Activated CD4-positive, alpha-beta T cell treated with anti-CD3 and anti-CD28 coated beads for 36 hours (primary cell): ENCODE results near the gene MRPL21. TPM values are rescaled to one million over a fixed set of nuclear protein-coding genes. Genes with fewer than 3 reads are reported as not detected.

Experiments
- ATAC-seq: fragments of 200-7000 bp; cut with Tn5 transposase; one replicate; pipeline ENCODE4 v1.10.0; 2021; ENCODE audit warnings: mild to moderate bottlenecking, moderate library complexity
- CTCF ChIA-PET: fragments of 350-600 bp; sonication (Branson Sonifier 250); formaldehyde crosslinking; loops from one replicate; lab custom pipeline; 2021; ENCODE audit warnings: antibody characterized with exemption; lab: Charles Lee
- POLR2A ChIA-PET: fragments of 350-600 bp; sonication (Branson Sonifier 250); formaldehyde crosslinking; loops from one replicate; lab custom pipeline; 2021; ENCODE audit warnings: antibody characterized with exemption, inconsistent platforms; lab: Charles Lee
- DNase-seq: peaks from one replicate; pipeline ENCODE4 v3.0.0-alpha.2; 2020
- H3K27ac Mint-ChIP-seq: one replicate; pipeline ENCODE4 v1.8.0; 2021; ENCODE audit warnings: mixed read lengths
- H3K27me3 Mint-ChIP-seq: one replicate; pipeline ENCODE4 v1.8.0; 2021; ENCODE audit warnings: mixed read lengths
- H3K36me3 Mint-ChIP-seq: one replicate; pipeline ENCODE4 v1.8.0; 2021; ENCODE audit warnings: low read depth, mixed read lengths
- H3K4me1 Mint-ChIP-seq: one replicate; pipeline ENCODE4 v1.8.0; 2021; ENCODE audit warnings: mixed read lengths
- H3K4me3 Mint-ChIP-seq: one replicate; pipeline ENCODE4 v1.8.0; 2021; ENCODE audit warnings: mild to moderate bottlenecking, moderate library complexity, mixed read lengths
- H3K9me3 Mint-ChIP-seq: one replicate; pipeline ENCODE4 v1.8.0; 2021; ENCODE audit warnings: low read depth, mixed read lengths
- intact Hi-C, 2 experiments: fragments of 100-400 bp; cut with DNase I in 1 of 2; cut with micrococcal nuclease in 1 of 2; formaldehyde crosslinking; loops; one replicate each; pipeline versions ENCODE4 v1.14.2 to v1.15.1; 2022 to 2024; cut with DNase I, micrococcal nuclease
- total RNA-seq, 2 experiments: library from RNA; stranded (reverse); gene quantifications; one replicate each; pipeline ENCODE4 v1.2.3, GENCODE V29; 2021

MRPL21 gene
- total RNA-seq: 100 to 1,000 TPM; 100 to 102 TPM

- DNase-seq (peak; percentile 93), ATAC-seq (peak; percentile 94)
- POLR2A ChIA-PET: interaction anchor here (0.6 kb wide), 1 partner anchor 132 kb away, joined by 3 read pairs; no protein-coding TSS in a partner anchor
- H3K4me3 Mint-ChIP-seq: peak within 1 kb of the TSS; percentile 93
- intact Hi-C loops: loop anchor here (1.0 to 10.0 kb wide), 10 partner anchors 59 to 1371 kb away; partner anchors contain the start of genes C11orf24 (in 1 of the 2), KMT5B (in 1 of the 2), LTO1 (in 1 of the 2) and PPFIA1 (in 1 of the 2)
- no peaks in the 10 kb centered on the region for H3K9me3 Mint-ChIP-seq
- CTCF ChIA-PET: interaction anchor here (0.6 to 1.6 kb wide), 4 partner anchors 14 to 539 kb away, joined by 3 to 4 read pairs (median 3); partner anchors contain the start of gene CPT1A
- H3K36me3 Mint-ChIP-seq: peaks cover 30% of the 10 kb centered on the region
- H3K4me1 Mint-ChIP-seq: peaks cover 29% of the 10 kb centered on the region
- H3K27me3 Mint-ChIP-seq: no peaks in the 10 kb centered on the region
- peak within 1 kb of the TSS; percentile 91 for H3K27ac Mint-ChIP-seq
These were observed at the start of gene MRPL21, which contains the start of gene IGHMBP2 for GRCh38 chr11:68903288-68904247. TSS of gene MRPL21 (minus strand) at chr11:68903832. CDS start at chr11:68903810, 22 bp downstream. TSS of gene IGHMBP2 (plus strand) at chr11:68903891. CDS start at chr11:68903953, 62 bp downstream.

- no peak overlapping the region for H3K27ac Mint-ChIP-seq
- DNase-seq (no peak), ATAC-seq (no peak)
- H3K4me3 Mint-ChIP-seq: no peak overlapping the region
- POLR2A ChIA-PET: no interaction called here
- H3K4me1 Mint-ChIP-seq: peaks cover 4% of the 10 kb centered on the region
- CTCF ChIA-PET: interaction anchor here (0.5 kb wide), 1 partner anchor 719 kb away, joined by 4 read pairs; no protein-coding TSS in a partner anchor
- no peaks in the 10 kb centered on the region for H3K9me3 Mint-ChIP-seq
- peaks cover 1% of the 10 kb centered on the region for H3K27me3 Mint-ChIP-seq
- H3K36me3 Mint-ChIP-seq: no peaks in the 10 kb centered on the region
- intact Hi-C loops: no loop called here
These were observed 47.1 kb upstream of the MRPL21 start for GRCh38 chr11:68950762-68951161.

DNA sequence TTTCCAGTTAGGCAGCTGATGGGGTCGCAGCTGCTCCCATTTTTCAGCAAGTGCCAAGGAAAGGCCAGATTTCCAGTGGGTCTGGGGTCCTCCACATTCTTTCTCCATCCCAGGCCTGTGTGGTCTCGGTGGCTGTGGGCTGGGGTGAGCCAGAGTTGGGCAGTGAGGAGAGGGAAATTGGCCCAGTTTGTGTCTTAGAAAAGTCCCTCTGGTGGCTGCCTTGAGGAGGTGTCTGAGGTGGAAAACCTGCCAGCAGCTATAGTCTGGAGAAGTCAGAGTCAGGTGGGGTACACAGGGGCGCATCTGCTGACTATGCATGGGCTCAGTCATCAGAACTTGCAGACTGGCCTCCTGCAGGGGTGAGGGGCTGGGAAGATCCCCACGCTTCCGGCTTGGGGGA is 46.6 kb upstream of the MRPL21 start:
- no peak overlapping the region for H3K4me3 Mint-ChIP-seq

DNA sequence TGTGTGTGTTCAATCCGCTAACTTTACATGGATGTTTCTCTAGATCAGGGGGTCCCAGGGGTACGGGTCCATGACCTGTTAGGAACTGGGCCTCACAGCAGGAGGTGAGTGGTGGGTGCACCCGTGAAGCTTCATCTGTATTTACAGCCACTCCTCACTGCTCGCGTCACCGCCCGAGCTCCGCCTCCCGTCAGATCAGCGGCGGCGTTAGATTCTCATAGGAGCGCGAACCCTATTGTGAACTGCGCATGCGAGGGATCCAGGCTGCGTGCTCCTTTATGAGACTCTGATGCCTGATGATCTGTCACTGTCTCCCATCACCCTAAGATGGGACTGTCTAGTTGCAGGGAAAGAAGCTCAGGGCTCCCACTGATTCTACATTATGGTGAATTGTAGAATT is 45.3 kb upstream of the MRPL21 start:
- H3K36me3 Mint-ChIP-seq: no peaks in the 10 kb centered on the region
- H3K27me3 Mint-ChIP-seq: no peaks in the 10 kb centered on the region
- ATAC-seq (no peak), DNase-seq (no peak)
- POLR2A ChIA-PET: interaction anchor here (0.6 kb wide), 1 partner anchor 72 kb away, joined by 3 read pairs; no protein-coding TSS in a partner anchor
- intact Hi-C loops: no loop called here
- H3K9me3 Mint-ChIP-seq: no peaks in the 10 kb centered on the region
- H3K4me3 Mint-ChIP-seq: no peak overlapping the region
- peaks cover 4% of the 10 kb centered on the region for H3K4me1 Mint-ChIP-seq
- H3K27ac Mint-ChIP-seq: no peak overlapping the region
- CTCF ChIA-PET: interaction anchor here (1.3 kb wide), 1 partner anchor 333 kb away, joined by 3 read pairs; no protein-coding TSS in a partner anchor

More for the DNA sequence above, 46.6 kb upstream of the MRPL21 start:
- CTCF ChIA-PET: interaction anchor here (0.7 to 1.3 kb wide), 2 partner anchors 120 to 331 kb away, joined by 3 read pairs; no protein-coding TSS in a partner anchor
- no peaks in the 10 kb centered on the region for H3K9me3 Mint-ChIP-seq
- intact Hi-C loops: no loop called here
- POLR2A ChIA-PET: interaction anchor here (0.6 kb wide), 1 partner anchor 112 kb away, joined by 3 read pairs; no protein-coding TSS in a partner anchor
- DNase-seq (no peak), ATAC-seq (no peak)
- H3K27ac Mint-ChIP-seq: no peak overlapping the region
- peaks cover under 1% of the 10 kb centered on the region for H3K27me3 Mint-ChIP-seq
- no peaks in the 10 kb centered on the region for H3K36me3 Mint-ChIP-seq
- H3K4me1 Mint-ChIP-seq: peaks cover 4% of the 10 kb centered on the region

- ChIA-PET CTCF (no interaction called here), POLR2A (no interaction called here)
- Mint-ChIP-seq H3K27me3 (no peaks in the 10 kb centered on the region), H3K4me1 (peaks cover 4% of the 10 kb centered on the region), H3K27ac (no peak overlapping the region), H3K36me3 (no peaks in the 10 kb centered on the region), H3K9me3 (no peaks in the 10 kb centered on the region), H3K4me3 (no peak overlapping the region)
- intact Hi-C loops: no loop called here
- DNase-seq (no peak), ATAC-seq (no peak)
These were observed 44.9 kb upstream of the MRPL21 start for GRCh38 chr11:68948496-68948895.

- Mint-ChIP-seq H3K4me1 (peaks cover 4% of the 10 kb centered on the region), H3K27ac (no peak overlapping the region), H3K4me3 (no peak overlapping the region), H3K36me3 (no peaks in the 10 kb centered on the region), H3K9me3 (no peaks in the 10 kb centered on the region), H3K27me3 (no peaks in the 10 kb centered on the region)
- no peak for ATAC-seq
- no peak for DNase-seq
- CTCF ChIA-PET: interaction anchor here (0.7 kb wide), 1 partner anchor 67 kb away, joined by 3 read pairs; no protein-coding TSS in a partner anchor
- POLR2A ChIA-PET: no interaction called here
- intact Hi-C loops: no loop called here
These were observed 43.5 kb upstream of the MRPL21 start for GRCh38 chr11:68947151-68947550.

DNA sequence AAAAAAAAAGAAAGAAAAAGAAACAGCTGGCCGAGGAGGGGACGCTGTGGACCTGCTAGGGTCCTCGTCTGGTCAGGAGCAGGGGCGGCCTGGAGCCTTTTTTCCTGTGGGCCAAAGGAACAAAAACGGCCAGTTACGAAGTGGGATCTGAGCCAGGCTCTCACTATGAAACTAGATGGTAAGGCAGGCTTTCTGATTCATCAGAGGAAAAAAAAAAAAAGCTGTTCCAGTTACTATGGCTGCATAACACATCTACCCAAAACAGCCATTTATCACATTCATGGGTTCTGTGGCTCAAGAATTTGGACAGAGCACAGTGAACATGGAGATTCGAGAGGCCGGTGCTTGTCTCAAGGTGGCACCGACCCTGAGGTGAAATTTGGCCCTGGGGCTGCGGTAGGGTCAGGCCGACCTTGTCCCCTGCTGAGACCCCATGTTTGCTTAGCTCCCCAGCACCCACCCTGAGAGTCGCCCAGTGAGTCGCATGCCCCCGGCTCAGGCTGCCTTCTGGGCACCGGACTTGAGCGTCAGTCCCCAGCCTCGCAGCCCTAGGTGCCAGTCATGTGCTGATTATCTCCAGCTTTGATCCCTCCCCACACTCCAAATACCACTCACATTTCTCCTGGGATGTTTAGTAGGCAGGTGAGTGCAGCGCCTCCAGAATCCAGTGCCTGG is 42.9 kb upstream of the MRPL21 start:
- no peaks in the 10 kb centered on the region for H3K27me3 Mint-ChIP-seq
- H3K4me3 Mint-ChIP-seq: no peak overlapping the region
- ChIA-PET CTCF (no interaction called here), POLR2A (no interaction called here)
- no peaks in the 10 kb centered on the region for H3K36me3 Mint-ChIP-seq
- DNase-seq (no peak), ATAC-seq (no peak)
- peaks cover 4% of the 10 kb centered on the region for H3K4me1 Mint-ChIP-seq
- intact Hi-C loops: no loop called here
- no peak overlapping the region for H3K27ac Mint-ChIP-seq
- H3K9me3 Mint-ChIP-seq: no peaks in the 10 kb centered on the region

DNA sequence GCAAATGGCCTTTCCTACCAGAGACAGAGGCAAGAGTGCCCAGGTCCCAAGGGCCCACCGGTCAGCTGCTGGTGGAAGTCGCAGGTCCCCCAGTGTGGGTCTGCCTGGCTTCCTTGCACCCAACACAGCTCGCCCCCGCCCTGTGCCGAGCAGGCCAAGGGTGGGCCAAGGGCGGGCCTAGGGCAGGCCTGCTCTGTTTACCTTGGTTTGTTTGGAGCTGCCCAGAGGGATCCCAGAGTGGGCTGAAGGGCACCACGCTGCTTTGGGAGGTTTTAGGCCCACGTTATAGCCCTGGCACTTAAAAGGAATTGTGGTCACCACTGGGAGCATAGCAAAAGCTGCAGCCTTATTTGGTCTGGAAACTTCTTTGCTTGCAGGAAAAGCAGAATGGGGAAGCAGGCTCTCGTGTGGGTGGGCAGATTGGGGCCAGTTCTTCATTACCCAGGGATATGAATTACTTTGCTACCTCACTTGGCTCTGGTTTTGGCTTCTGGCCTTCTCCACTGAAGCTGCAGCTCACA is 39.2 kb upstream of the MRPL21 start:
- H3K4me1 Mint-ChIP-seq: peaks cover under 1% of the 10 kb centered on the region
- ATAC-seq: no peak
- no peak overlapping the region for H3K4me3 Mint-ChIP-seq
- H3K36me3 Mint-ChIP-seq: peaks cover 6% of the 10 kb centered on the region
- H3K27me3 Mint-ChIP-seq: no peaks in the 10 kb centered on the region
- H3K27ac Mint-ChIP-seq: no peak overlapping the region
- ChIA-PET POLR2A (no interaction called here), CTCF (interaction anchor here (0.6 kb wide), 1 partner anchor 1540 kb away, joined by 3 read pairs; no protein-coding TSS in a partner anchor)
- intact Hi-C loops: no loop called here
- DNase-seq: no peak
- H3K9me3 Mint-ChIP-seq: no peaks in the 10 kb centered on the region

DNA sequence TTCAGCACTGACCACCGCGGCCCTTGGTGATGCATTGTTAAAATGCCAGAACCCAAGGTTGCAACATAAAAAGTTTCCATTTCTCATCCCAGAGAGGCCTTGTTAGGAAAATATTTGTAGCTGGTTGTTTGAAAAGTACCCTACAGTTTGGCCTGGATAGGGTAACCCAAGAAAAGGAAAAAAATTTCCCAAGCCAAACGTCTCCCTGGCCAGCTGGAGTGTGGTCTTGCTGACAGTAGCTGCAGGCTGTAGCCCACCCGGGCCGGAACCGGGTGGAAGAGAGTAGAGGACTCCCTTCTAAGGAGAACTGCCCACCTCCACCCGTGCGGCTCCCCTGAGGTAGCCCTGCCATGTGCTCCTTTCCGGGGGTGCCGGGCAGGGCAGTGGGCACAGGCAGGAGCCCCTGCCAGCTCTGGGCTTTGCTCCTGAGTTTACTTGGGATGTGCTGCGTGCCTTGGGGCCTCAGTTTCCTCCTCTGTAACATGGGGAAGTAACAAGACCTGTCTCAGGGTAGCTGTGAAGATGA is 38.5 kb upstream of the MRPL21 start:
- Mint-ChIP-seq H3K4me3 (no peak overlapping the region), H3K27ac (no peak overlapping the region), H3K27me3 (no peaks in the 10 kb centered on the region), H3K9me3 (no peaks in the 10 kb centered on the region), H3K36me3 (peaks cover 8% of the 10 kb centered on the region), H3K4me1 (no peaks in the 10 kb centered on the region)
- no peak for ATAC-seq
- intact Hi-C loops: no loop called here
- CTCF ChIA-PET: no interaction called here
- POLR2A ChIA-PET: no interaction called here
- no peak for DNase-seq

DNA sequence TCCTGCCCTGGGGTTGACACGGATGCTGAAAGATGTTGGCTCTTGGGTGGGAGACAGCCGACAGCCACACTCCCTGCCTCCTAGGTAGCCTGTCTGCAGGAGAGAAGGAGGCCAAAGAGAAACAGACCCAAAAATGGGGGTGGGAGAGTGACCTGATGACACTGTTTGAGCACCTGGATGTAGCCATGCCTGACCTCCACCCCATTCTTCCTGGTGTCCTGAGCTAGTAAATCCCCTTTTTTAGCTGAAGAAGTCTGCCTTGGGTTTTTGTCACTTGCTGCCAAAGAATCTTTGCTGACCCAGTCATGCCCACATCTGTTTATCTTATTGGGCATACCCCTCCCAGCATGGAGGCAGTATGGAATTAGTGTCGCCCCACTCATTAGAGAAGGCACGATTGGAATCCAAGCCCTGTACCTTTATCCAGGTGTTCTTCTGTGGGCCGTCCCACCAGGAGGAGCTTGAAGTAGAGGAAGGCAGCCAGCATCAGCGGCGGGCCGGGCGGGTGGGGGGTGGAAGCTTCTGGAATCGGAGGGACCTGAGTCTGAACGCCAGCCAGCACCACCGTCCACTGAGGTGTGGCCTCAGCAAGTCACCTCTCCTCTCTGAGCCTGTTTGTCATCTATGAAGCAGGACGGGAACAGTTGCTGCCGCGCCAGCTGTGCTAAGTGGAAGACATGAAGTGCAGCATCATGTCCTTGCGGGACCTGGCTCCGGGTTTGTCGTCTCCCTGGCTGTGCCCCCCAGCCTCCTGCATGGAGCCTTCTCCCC is 37.9 kb upstream of the MRPL21 start:
- DNase-seq (no peak), ATAC-seq (no peak)
- CTCF ChIA-PET: no interaction called here
- H3K9me3 Mint-ChIP-seq: no peaks in the 10 kb centered on the region
- peaks cover 9% of the 10 kb centered on the region for H3K36me3 Mint-ChIP-seq
- no peak overlapping the region for H3K4me3 Mint-ChIP-seq
- no peaks in the 10 kb centered on the region for H3K4me1 Mint-ChIP-seq
- no peak overlapping the region for H3K27ac Mint-ChIP-seq
- no peaks in the 10 kb centered on the region for H3K27me3 Mint-ChIP-seq
- intact Hi-C loops: no loop called here
- POLR2A ChIA-PET: no interaction called here
